Hepatocyte (in vitro differentiated cells): Measurements from ENCODE around the gene MLYCD.

Source experiments
- CTCF ChIP-seq: fragments of 200-600 bp; sonication (generic); IDR thresholded peaks from 2 replicates; pipeline ENCODE4 v1.5.1; 2016; ENCODE audit warnings: antibody characterized with exemption, mild to moderate bottlenecking; ENCODE audit not compliant: poor library complexity
- EZH2phosphoT487 ChIP-seq: fragments of 200-600 bp; sonication (generic); IDR thresholded peaks from one replicate; pipeline ENCODE4 v1.6.1; 2018; ENCODE audit warnings: antibody characterized with exemption, mild to moderate bottlenecking, low read depth, moderate library complexity; ENCODE audit not compliant: unreplicated experiment, severe bottlenecking

DNA sequence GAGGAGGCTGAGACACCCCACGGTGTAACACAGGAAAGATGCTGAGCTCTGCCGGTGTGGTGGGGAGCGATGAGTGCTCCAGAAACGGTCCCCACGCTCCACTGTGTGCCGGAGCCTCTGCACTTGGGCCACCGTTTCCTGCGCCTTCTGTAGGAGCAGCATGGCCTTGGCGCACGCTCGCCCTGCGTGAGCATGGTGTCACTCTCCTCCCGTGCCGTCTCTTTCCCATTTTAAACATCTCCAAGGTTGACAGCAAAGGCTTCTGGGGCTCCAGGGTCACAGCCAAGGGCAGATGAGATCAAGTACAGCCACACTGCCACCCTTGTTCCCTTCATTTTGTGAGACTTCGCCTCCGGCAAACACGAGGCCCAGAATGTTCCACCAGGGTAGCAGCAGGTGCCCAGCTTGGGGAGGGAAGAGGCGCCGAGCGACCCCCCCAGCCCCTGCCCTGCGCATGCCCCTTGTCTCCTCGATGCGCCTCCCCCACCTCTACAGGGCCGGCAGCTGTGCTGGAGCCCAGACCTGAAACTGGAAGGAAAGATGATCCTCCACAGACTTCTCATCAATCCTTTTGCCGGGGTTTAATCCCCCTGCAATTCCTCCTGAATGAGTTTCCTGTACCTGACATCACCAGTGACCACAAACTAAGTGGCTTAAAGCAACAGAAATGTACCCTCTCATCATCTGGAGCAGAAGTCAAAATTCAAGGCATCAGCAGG, 34.2 kb downstream of the MLYCD start:
- TF ChIP-seq CTCF (no peak), EZH2phosphoT487 (no peak)
